GM12874 (cell line): ENCODE data around the gene AIP.

Experiments
- CTCF ChIP-seq: IDR thresholded peaks from 2 replicates; pipeline ENCODE4 v1.5.1; 2011; ENCODE audit warnings: low read depth, mild to moderate bottlenecking, control low read depth, low read length, moderate library complexity; ENCODE audit not compliant: insufficient read depth

The AIP gene

DNA sequence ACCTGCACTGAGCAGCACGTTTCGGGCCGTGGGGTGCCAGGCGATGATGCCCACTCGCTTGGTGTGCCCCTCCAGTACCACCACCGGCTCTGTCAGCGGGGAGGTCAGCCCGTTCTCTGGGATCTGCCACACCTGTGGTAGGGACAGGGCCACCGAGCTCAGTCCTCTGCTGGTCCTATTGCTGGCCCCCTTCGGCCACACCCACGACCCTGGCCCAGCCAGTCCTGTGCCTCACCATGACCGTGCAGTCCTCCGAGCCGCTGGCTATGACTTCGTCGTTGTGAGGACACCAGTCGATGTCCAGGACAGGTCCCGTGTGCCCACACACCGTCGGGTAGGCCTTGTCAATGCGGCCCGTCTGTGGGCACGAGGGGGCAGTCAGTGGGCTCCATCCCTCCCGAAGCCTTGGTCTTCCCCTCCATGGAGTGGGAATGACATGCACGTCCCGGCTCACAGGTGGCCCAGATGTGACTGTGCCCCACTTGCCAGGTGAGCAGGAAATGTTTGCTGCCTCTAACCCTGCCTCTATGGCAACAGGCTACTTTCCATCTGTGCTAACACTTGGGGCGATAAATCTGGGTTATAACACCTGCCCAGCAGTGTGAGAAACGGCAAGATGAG, 41.0 kb upstream of the AIP start:
- no peak for TF ChIP-seq CTCF

- TF ChIP-seq CTCF, result no peak
Observed at GRCh38 chr11:67442504-67443404, 40.1 kb upstream of the AIP start.

GRCh38 chr11:67445515-67445914, 37.3 kb upstream of the AIP start:
- TF ChIP-seq CTCF, result no peak

DNA sequence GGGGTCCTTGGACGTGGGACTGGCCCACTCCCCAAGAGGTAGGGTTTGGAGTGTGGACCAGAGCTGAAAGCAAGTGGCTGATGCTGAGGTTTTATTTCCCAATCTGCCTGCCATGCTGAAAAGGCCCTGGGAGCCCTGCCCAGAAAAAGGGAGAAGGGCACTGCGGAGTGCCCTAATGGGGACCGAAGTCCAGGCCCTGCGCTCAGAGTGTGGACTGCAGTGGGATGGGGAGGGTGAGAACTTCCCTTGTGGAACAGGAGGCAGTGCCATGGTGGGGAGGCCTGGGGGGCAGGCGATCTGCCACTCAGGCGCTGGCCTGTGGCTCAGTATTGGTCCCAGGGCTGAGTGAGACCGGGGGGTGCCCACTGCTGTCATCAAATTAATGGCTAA, 34.6 kb upstream of the AIP start:
- no peak for TF ChIP-seq CTCF

DNA sequence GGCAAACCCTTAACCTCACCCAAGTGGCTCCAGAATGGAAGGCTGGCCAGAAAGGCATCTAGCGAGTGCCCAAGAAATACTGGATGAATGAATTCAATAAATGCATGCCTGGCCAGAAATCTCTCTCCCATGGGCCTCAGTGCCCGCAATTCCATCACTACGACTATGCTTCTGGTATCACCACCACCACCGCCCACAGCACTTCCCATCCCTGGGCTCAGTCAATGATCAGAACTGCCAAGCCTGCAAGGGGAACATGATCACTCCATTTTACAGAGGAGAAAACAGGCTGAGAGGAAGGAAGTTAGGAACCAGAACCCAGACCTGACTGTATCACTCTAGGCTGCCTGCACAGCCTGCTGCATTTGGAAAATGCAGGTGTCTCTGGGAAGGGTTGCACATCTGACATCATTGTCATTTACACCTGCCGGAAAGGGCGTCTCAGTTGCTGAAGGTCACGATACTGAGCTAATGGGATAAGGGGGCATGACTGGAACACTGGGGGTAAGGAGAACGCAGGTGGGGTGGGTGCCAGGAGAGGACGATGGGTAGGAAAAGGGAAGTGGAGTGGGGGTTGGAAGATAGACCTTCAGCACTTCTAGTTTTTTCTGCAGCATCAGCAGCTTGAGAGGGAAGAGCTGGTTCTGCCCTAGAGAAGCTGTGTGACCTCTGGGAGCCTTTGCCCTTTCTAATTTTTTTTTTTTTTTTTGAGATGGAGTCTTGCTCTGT, 33.5 kb upstream of the AIP start:
- TF ChIP-seq CTCF, result no peak

- no peak for TF ChIP-seq CTCF
Observed at GRCh38 chr11:67450796-67451657, 31.8 kb upstream of the AIP start.

DNA sequence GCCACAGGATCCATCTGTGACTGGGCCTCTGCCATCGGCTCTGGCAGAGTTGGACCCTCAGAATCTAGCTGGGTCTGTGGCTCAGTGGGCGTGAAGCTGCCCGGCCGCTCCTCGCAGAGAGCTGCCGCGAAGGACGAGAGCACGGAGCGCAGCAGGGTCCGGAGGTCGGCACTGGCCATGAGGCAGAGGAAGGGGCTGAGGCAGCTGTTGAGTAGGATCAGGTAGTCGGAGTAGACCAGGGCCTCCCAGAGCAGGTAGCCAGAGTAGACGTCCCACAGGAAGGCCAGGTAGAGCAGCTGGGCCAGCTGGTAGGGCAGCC, 31.2 kb upstream of the AIP start:
- no peak for TF ChIP-seq CTCF
